Hepatocyte (in vitro differentiated cells): ENCODE results near the gene TGIF1. TPM values are rescaled to one million over a fixed set of nuclear protein-coding genes. Genes with fewer than 3 reads are reported as not detected.

Source experiments
- DNase-seq: peaks from one replicate; pipeline ENCODE4 v3.0.0-alpha.2; 2016; ENCODE audit warnings: low spot score
- H2AFZ ChIP-seq: fragments of 200-600 bp; sonication (generic); 2 replicates; pipeline ENCODE4 v1.6.0; 2016; ENCODE audit warnings: antibody characterized with exemption, mild to moderate bottlenecking
- H3K27ac ChIP-seq: fragments of 200-600 bp; sonication (generic); 2 replicates; pipeline ENCODE4 v1.5.1; 2016; ENCODE audit warnings: mild to moderate bottlenecking
- H3K27me3 ChIP-seq: fragments of 200-600 bp; sonication (generic); 2 replicates; pipeline ENCODE4 v1.6.1; 2016
- H3K36me3 ChIP-seq: fragments of 200-600 bp; sonication (generic); replicated peaks from 2 replicates; pipeline ENCODE4 v1.5.1; 2016; ENCODE audit warnings: low read depth; ENCODE audit not compliant: insufficient read depth
- H3K4me1 ChIP-seq: fragments of 200-600 bp; sonication (generic); 2 replicates; pipeline ENCODE4 v1.5.1; 2016; ENCODE audit warnings: mild to moderate bottlenecking, moderate library complexity; ENCODE audit not compliant: insufficient read depth
- H3K4me2 ChIP-seq: fragments of 200-600 bp; sonication (generic); 2 replicates; pipeline ENCODE4 v1.6.0; 2016
- H3K4me3 ChIP-seq: fragments of 200-600 bp; sonication (generic); 2 replicates; pipeline ENCODE4 v1.5.1; 2016; ENCODE audit warnings: mild to moderate bottlenecking
- H3K79me2 ChIP-seq: fragments of 200-600 bp; sonication (generic); 2 replicates; pipeline ENCODE4 v1.6.0; 2017; ENCODE audit warnings: mild to moderate bottlenecking
- H3K9me2 ChIP-seq: fragments of 200-600 bp; sonication (generic); replicated peaks from 2 replicates; pipeline ENCODE4 v1.6.0; 2017; ENCODE audit warnings: mild to moderate bottlenecking; ENCODE audit not compliant: insufficient read depth
- H3K9me3 ChIP-seq: fragments of 200-600 bp; sonication (generic); 2 replicates; pipeline ENCODE4 v1.5.1; 2016; ENCODE audit warnings: low read depth, mild to moderate bottlenecking
- H4K20me1 ChIP-seq: fragments of 200-600 bp; sonication (generic); 2 replicates; pipeline ENCODE4 v1.6.0; 2016; ENCODE audit warnings: mild to moderate bottlenecking; ENCODE audit not compliant: insufficient read depth, poor library complexity, severe bottlenecking
- EZH2 ChIP-seq: fragments of 200-600 bp; sonication (generic); IDR thresholded peaks from 2 replicates; pipeline ENCODE4 v1.6.1; 2016; ENCODE audit warnings: antibody characterized with exemption, mild to moderate bottlenecking, borderline replicate concordance
- EZH2phosphoT487 ChIP-seq: fragments of 200-600 bp; sonication (generic); IDR thresholded peaks from one replicate; pipeline ENCODE4 v1.6.1; 2018; ENCODE audit warnings: antibody characterized with exemption, mild to moderate bottlenecking, low read depth, moderate library complexity; ENCODE audit not compliant: unreplicated experiment, severe bottlenecking
- WGBS: methylation state at CpG from one replicate; pipeline ENCODE4 v1.1.6; 2016; ENCODE audit warnings: low lambda C conversion rate; ENCODE audit errors: missing lambda C conversion rate; 5-methylcytosine and 5-hydroxymethylcytosine counted together
- polyA plus RNA-seq: library from polyadenylated mRNA; unstranded; fragments of >200 nt; fragmentation: Nextera tagmentation; extraction: Ambion mirVana; gene quantifications from 2 replicates; pipeline ENCODE4 v1.2.1, GENCODE V29; 2016
- total RNA-seq: library from RNA; depleted of rRNA; stranded (reverse); fragments of >200 nt; gene quantifications from 2 replicates; pipeline ENCODE4 v1.2.3, GENCODE V29; 2014
- TF ChIP-seq, protein P1 (sequence below): fragments of 200-600 bp; sonication (generic); IDR thresholded peaks from 2 replicates; pipeline ENCODE4 v1.5.1; 2016; ENCODE audit warnings: antibody characterized with exemption, mild to moderate bottlenecking; ENCODE audit not compliant: poor library complexity

Gene TGIF1
- total and polyA plus RNA-seq, 2 experiments from 2014 or later, result 129 to 193 TPM

DNA sequence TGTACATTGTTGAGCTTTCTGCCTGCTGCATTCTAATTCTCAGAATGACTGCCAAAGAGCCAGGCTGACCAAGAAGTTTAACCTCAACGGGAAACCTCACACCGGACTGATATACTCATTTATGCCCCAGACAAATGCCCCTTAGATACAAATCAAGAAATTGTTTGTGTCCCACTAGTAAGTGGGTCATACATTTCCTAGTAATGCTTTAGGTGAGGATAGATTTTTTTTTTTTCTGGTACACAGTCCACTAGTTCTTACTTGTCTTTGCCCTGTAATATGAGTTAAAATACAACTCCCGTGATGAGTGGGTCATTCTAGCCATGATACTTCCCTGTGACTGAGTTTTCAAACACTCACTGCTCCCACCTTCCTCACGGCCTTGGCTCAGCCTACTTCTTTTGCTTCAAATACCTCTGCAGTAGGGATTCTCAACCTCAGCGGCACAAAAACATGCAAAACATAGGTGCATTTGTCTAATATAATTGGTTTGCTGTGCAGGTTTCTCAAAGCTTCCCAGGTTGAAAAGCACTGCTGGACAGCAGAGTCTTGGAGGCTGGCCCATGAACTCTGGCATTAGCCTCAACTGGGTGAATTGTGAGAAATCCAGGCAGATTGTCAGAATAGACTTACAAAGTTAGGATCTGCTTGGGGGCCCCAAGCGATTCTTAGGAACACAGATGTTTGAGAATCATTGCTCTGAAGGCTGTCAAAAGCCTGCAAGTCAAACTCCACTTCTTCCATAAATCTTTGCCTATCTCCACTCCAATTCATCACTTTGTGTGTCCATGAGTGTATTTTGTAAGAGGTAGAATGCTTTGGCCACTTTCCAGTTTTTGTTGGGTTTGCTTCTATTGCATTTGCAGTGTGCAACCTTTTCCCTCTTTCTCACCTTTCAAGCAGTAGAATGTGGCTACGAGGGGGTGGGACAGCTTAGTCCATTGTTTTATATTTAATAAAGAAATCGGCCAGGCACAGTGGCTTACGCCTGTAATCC lies 35.5 kb downstream of the TGIF1 start:
- DNase-seq, result no peak
- WGBS, result 80% methylated on average over 9 of the region's 9 CpGs
- no peaks in the 10 kb centered on the region for H3K27me3 ChIP-seq
- H3K4me1 ChIP-seq, result no peaks in the 10 kb centered on the region
- no peaks in the 10 kb centered on the region for H4K20me1 ChIP-seq
- no peaks in the 10 kb centered on the region for H3K36me3 ChIP-seq
- no peak overlapping the region for H3K27ac ChIP-seq
- no peaks in the 10 kb centered on the region for H3K79me2 ChIP-seq
- no peak overlapping the region for H3K4me2 ChIP-seq
- no peaks in the 10 kb centered on the region for H3K9me2 ChIP-seq
- H3K4me3 ChIP-seq, result no peak overlapping the region
- H2AFZ ChIP-seq, result no peak overlapping the region
- TF ChIP-seq, protein P1, sequence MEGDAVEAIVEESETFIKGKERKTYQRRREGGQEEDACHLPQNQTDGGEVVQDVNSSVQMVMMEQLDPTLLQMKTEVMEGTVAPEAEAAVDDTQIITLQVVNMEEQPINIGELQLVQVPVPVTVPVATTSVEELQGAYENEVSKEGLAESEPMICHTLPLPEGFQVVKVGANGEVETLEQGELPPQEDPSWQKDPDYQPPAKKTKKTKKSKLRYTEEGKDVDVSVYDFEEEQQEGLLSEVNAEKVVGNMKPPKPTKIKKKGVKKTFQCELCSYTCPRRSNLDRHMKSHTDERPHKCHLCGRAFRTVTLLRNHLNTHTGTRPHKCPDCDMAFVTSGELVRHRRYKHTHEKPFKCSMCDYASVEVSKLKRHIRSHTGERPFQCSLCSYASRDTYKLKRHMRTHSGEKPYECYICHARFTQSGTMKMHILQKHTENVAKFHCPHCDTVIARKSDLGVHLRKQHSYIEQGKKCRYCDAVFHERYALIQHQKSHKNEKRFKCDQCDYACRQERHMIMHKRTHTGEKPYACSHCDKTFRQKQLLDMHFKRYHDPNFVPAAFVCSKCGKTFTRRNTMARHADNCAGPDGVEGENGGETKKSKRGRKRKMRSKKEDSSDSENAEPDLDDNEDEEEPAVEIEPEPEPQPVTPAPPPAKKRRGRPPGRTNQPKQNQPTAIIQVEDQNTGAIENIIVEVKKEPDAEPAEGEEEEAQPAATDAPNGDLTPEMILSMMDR, result no peak
- H3K9me3 ChIP-seq, result no peaks in the 10 kb centered on the region

GRCh38 chr18:3486512-3486911 lies 36.5 kb downstream of the TGIF1 start:
- no peak for TF ChIP-seq EZH2
- TF ChIP-seq, protein P1, result no peak

DNA sequence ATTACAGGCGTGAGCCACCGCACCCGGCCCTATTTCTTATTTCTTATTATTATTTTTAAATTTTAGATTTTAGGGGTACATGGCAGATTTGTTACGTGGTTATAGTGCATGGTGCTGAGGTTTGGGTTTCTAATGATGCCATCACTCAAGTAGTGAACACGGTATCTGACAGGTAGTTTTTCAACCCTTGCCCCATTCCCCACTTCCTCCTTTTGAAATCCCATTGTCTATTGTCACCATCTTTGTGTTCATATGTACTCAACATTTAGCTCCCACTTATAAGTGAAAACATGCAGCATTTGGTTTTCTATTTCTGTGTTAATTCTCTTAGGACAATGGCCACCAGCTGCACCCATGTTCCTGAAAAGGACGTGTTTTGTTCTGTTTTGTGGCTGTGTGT lies 39.5 kb downstream of the TGIF1 start:
- no peaks in the 10 kb centered on the region for H3K36me3 ChIP-seq
- no peak for DNase-seq
- no peak for TF ChIP-seq EZH2
- TF ChIP-seq EZH2phosphoT487, result no peak
- TF ChIP-seq, protein P1, result no peak
- no peak overlapping the region for H2AFZ ChIP-seq
- no peak overlapping the region for H3K4me2 ChIP-seq
- no peak overlapping the region for H3K27ac ChIP-seq
- H3K27me3 ChIP-seq, result no peaks in the 10 kb centered on the region
- no peaks in the 10 kb centered on the region for H4K20me1 ChIP-seq
- H3K9me3 ChIP-seq, result no peaks in the 10 kb centered on the region
- no peak overlapping the region for H3K4me3 ChIP-seq
- no peaks in the 10 kb centered on the region for H3K4me1 ChIP-seq
- H3K79me2 ChIP-seq, result no peaks in the 10 kb centered on the region
- H3K9me2 ChIP-seq, result no peaks in the 10 kb centered on the region
- 93% methylated on average over 6 of the region's 6 CpGs for WGBS

More at GRCh38 chr18:3486512-3486911, 36.5 kb downstream of the TGIF1 start:
- DNase-seq, result no peak
- Histone ChIP-seq H3K4me1 (no peaks in the 10 kb centered on the region), H3K36me3 (no peaks in the 10 kb centered on the region), H3K4me3 (no peak overlapping the region), H3K79me2 (no peaks in the 10 kb centered on the region), H3K9me2 (no peaks in the 10 kb centered on the region), H2AFZ (no peak overlapping the region), H4K20me1 (no peaks in the 10 kb centered on the region), H3K4me2 (no peak overlapping the region), H3K27me3 (no peaks in the 10 kb centered on the region), H3K27ac (no peak overlapping the region), H3K9me3 (no peaks in the 10 kb centered on the region)
- WGBS, result 81% methylated on average over 7 of the region's 7 CpGs
